Body of pancreas (tissue), 4 donors: ENCODE data around the gene USP9X. TPM values are rescaled to one million over a fixed set of nuclear protein-coding genes. Genes with fewer than 3 reads are reported as not detected.

Experiments
- ATAC-seq: fragments of 150-250 bp; one replicate; pipeline ENCODE4 v1.9.1; 2016
- DNase-seq, 4 donors: peaks; one replicate each; pipeline ENCODE4 v3.0.0-alpha.2; 2019
- H3K27ac ChIP-seq, 4 donors: fragments of 200-600 bp; sonication (generic); 1 replicate in 3 of 4; 2 replicates in 1 of 4; pipeline versions ENCODE4 v1.5.1 to v1.6.1; 2016 to 2019; ENCODE audit warnings: mild to moderate bottlenecking in 1 of 4, mixed read lengths in 1 of 4, moderate library complexity in 1 of 4
- H3K27me3 ChIP-seq, 2 donors: fragments of 200-600 bp; sonication (generic); one replicate each; pipeline ENCODE4 v1.6.0; 2016; ENCODE audit warnings: mild to moderate bottlenecking in 1 of 2
- H3K36me3 ChIP-seq, 2 donors: fragments of 200-600 bp; sonication (generic); replicated peaks in 1 of 2; 2 replicates each; pipeline ENCODE4 v1.5.1; 2016; ENCODE audit warnings: low read depth in 2 of 2; ENCODE audit not compliant: insufficient read depth in 1 of 2
- H3K4me1 ChIP-seq: fragments of 200-600 bp; sonication (generic); one replicate; pipeline ENCODE4 v1.6.0; 2016
- H3K4me3 ChIP-seq, 2 donors: fragments of 200-600 bp; sonication (generic); 1 replicate in 1 of 2; 2 replicates in 1 of 2; pipeline ENCODE4 v1.5.1; 2016 to 2019
- H3K9me3 ChIP-seq, 3 donors: fragments of 200-600 bp; sonication (generic); 1 replicate in 2 of 3; 2 replicates in 1 of 3; pipeline ENCODE4 v1.5.1; 2016
- POLR2A ChIP-seq, 3 donors: fragments of 450-650 bp; IDR thresholded peaks; one replicate each; pipeline ENCODE4 v1.6.1; 2016; ENCODE audit warnings: antibody characterized with exemption in 3 of 3, mild to moderate bottlenecking in 2 of 3
- WGBS, 2 donors: methylation state at CpG; one replicate each; pipeline ENCODE4 v1.1.5; 2017; 5-methylcytosine and 5-hydroxymethylcytosine counted together
- intact Hi-C: fragments of 100-400 bp; cut with DNase I; formaldehyde crosslinking; loops from one replicate; pipeline ENCODE4 v1.15.1; 2023
- total RNA-seq, 2 donors: library from RNA; depleted of rRNA; stranded (reverse); fragments of >200 nt; gene quantifications; one replicate each; pipeline ENCODE4 v1.1.0, GENCODE V29; 2016
- TF ChIP-seq, protein P1 (sequence below), 7 experiments: fragments of 450-650 bp in 4 of 7; fragments of 200-600 bp in 3 of 7; sonication (generic) in 3 of 7; IDR thresholded peaks; one replicate each; pipeline ENCODE4 v1.5.1; 2016 to 2019; ENCODE audit warnings: antibody characterized with exemption in 7 of 7

Gene USP9X
- total RNA-seq, 2 donors from 2014 or later, result 51.1 to 58.4 TPM

- H3K27ac ChIP-seq, result no peak overlapping the region
- no peaks in the 10 kb centered on the region for H3K36me3 ChIP-seq
- H3K4me3 ChIP-seq, result no peak overlapping the region
- H3K27me3 ChIP-seq, result no peaks in the 10 kb centered on the region
- H3K4me1 ChIP-seq, result no peaks in the 10 kb centered on the region
- TF ChIP-seq, protein P1, sequence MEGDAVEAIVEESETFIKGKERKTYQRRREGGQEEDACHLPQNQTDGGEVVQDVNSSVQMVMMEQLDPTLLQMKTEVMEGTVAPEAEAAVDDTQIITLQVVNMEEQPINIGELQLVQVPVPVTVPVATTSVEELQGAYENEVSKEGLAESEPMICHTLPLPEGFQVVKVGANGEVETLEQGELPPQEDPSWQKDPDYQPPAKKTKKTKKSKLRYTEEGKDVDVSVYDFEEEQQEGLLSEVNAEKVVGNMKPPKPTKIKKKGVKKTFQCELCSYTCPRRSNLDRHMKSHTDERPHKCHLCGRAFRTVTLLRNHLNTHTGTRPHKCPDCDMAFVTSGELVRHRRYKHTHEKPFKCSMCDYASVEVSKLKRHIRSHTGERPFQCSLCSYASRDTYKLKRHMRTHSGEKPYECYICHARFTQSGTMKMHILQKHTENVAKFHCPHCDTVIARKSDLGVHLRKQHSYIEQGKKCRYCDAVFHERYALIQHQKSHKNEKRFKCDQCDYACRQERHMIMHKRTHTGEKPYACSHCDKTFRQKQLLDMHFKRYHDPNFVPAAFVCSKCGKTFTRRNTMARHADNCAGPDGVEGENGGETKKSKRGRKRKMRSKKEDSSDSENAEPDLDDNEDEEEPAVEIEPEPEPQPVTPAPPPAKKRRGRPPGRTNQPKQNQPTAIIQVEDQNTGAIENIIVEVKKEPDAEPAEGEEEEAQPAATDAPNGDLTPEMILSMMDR (IDR thresholded peaks at IDR 0.05), result no peak
- no peak for TF ChIP-seq POLR2A (IDR thresholded peaks at IDR 0.05)
- DNase-seq (no peak), ATAC-seq (no peak)
- no peaks in the 10 kb centered on the region for H3K9me3 ChIP-seq
- intact Hi-C loops, result no loop called here
- WGBS, 2 donors, result 94 to 97% methylated on average over 2 of the region's 2 CpGs
Measured at GRCh38 chrX:41245641-41246040, 160.4 kb downstream of the USP9X start.

DNA sequence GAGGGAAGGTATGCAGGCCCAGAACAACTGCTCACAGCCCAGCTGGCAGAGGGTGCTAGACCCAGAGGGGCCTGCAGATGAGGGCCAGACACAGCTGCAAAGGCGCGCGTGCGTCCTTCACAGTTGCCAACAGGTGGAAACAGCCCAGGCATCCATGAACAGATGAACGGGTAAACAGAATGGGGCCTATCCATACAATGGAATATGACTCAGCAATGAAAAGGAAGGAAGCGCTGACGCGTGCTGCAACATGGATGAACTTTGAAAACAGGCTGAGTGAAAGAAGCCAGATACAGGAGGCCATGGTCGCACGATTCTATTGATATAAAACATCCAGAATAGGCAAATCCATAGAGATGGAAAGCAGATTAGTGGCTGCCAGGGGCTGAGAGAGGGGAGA, 165.6 kb downstream of the USP9X start:
- Histone ChIP-seq H3K9me3 (no peaks in the 10 kb centered on the region), H3K4me1 (no peaks in the 10 kb centered on the region), H3K36me3 (no peaks in the 10 kb centered on the region), H3K27me3 (no peaks in the 10 kb centered on the region), H3K4me3 (no peak overlapping the region), H3K27ac (no peak overlapping the region)
- 89 to 92% methylated on average over 7 to 8 of the region's 10 CpGs for WGBS, 2 donors
- ATAC-seq, result no peak
- intact Hi-C loops, result no loop called here
- DNase-seq, result no peak
- no peak for TF ChIP-seq POLR2A (IDR thresholded peaks at IDR 0.05)
- TF ChIP-seq, protein P1 (IDR thresholded peaks at IDR 0.05), result no peak

- DNase-seq (no peak), ATAC-seq (no peak)
- no peak overlapping the region for H3K4me3 ChIP-seq
- TF ChIP-seq, protein P1 (IDR thresholded peaks at IDR 0.05), result no peak
- TF ChIP-seq POLR2A (IDR thresholded peaks at IDR 0.05), result no peak
- intact Hi-C loops, result no loop called here
- H3K27me3 ChIP-seq, result no peaks in the 10 kb centered on the region
- H3K27ac ChIP-seq, result no peak overlapping the region
- no peaks in the 10 kb centered on the region for H3K9me3 ChIP-seq
- WGBS, 2 donors, result 66 to 74% methylated on average over 7 of the region's 7 CpGs
- H3K4me1 ChIP-seq, result no peaks in the 10 kb centered on the region
- no peaks in the 10 kb centered on the region for H3K36me3 ChIP-seq
Measured at GRCh38 chrX:41257801-41258200, 172.6 kb downstream of the USP9X start.

- Histone ChIP-seq H3K9me3 (no peaks in the 10 kb centered on the region), H3K4me1 (no peaks in the 10 kb centered on the region), H3K4me3 (no peak overlapping the region), H3K27me3 (no peaks in the 10 kb centered on the region), H3K36me3 (no peaks in the 10 kb centered on the region), H3K27ac (no peak overlapping the region)
- 83 to 95% methylated on average over 6 to 11 of the region's 11 CpGs for WGBS, 2 donors
- DNase-seq (no peak), ATAC-seq (no peak)
- TF ChIP-seq, protein P1 (IDR thresholded peaks at IDR 0.05), result no peak
- no peak for TF ChIP-seq POLR2A (IDR thresholded peaks at IDR 0.05)
- intact Hi-C loops, result no loop called here
Measured at GRCh38 chrX:41258226-41258625, 173.0 kb downstream of the USP9X start.

DNA sequence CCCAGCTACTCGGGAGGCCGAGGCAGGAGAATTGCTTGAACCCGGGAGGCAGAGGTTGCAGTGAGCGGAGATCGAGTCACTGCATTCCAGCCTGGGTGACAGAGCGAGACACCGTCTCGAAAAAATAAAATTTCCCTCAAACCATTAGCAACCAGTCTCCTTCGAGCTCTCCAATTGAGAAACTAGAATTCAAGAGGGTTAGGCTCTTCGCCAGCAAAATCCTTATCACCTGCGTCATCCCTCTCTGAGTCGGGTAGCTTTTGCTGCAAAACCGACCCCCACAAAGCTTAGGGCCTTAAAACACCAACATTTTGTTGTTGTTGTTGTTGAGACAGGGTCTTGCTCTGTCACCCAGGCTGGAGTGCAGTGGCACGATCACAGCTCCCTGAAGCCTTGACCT, 173.6 kb downstream of the USP9X start:
- Histone ChIP-seq H3K4me3 (no peak overlapping the region), H3K4me1 (no peaks in the 10 kb centered on the region), H3K36me3 (no peaks in the 10 kb centered on the region), H3K27me3 (no peaks in the 10 kb centered on the region), H3K27ac (no peak overlapping the region), H3K9me3 (no peaks in the 10 kb centered on the region)
- intact Hi-C loops, result no loop called here
- no peak for DNase-seq
- no peak for ATAC-seq
- no peak for TF ChIP-seq POLR2A (IDR thresholded peaks at IDR 0.05)
- TF ChIP-seq, protein P1 (IDR thresholded peaks at IDR 0.05), result no peak
- WGBS, 2 donors, result 97% methylated on average over 6 of the region's 14 CpGs; no CpG with 5 or more reads in 1 of the 2 donors
